Suppressor macrophage treated with lipopolysaccharide for 1 hour (primary cell): ENCODE data around the gene IFI35.
"Not testable (repeated sequence)": the region's sequence is repeated elsewhere in the genome, so short reads cannot be mapped to it uniquely, and the experiment has no call there.

Source experiments
- DNase-seq, 3 donors: peaks; one replicate each; pipeline ENCODE4 v3.0.0-alpha.2; 2020 to 2022

The IFI35 gene

DNA sequence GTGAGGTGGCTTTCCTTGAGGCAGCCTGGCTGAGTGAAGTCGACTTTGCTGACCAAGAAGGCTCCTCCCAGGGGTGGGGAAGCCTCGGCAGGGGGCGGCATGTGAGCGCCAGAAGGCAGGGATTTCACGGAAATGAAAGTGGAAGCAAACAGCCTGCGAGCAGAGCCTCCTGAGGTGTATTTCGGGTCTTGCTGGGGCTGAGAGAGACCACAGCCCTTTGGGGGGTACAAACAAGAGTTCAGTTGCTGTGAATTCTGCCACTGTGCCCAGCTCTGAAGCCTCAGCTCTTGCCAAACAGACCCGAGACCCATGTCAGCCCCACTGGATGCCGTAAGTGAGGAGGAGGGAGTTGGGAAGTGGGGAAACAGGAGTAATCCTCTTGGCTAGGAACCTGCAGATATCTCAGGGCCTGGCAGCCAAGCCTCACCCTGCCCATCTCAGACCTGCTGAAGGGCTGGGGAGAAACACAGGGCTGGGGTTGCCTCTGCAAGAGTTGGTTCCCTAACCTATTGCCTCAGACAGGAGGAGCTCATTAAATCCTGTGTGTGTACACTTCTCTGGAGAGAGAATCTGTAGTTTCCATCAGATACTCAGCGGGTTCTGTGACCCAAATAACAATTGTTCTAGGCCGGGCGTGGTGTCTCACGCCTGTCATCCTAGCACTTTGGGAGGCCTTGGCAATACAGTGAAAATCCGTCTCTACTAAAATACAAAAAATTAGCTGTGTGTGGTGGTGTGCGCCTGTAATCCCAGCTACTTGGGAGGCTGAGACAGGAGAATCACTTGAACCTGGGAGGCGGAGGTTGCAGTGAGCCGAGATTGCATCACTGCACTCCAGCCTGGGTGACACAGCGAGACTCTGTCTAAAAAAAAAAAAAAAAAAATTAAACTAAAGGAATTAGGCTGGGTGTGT lies at the start of gene IFI35:
IFI35 (plus strand) TSS at position 146 of the 913 bp plus-strand sequence; CDS start at position 310, 164 bp downstream.
- peak; percentile 95 for DNase-seq

DNA sequence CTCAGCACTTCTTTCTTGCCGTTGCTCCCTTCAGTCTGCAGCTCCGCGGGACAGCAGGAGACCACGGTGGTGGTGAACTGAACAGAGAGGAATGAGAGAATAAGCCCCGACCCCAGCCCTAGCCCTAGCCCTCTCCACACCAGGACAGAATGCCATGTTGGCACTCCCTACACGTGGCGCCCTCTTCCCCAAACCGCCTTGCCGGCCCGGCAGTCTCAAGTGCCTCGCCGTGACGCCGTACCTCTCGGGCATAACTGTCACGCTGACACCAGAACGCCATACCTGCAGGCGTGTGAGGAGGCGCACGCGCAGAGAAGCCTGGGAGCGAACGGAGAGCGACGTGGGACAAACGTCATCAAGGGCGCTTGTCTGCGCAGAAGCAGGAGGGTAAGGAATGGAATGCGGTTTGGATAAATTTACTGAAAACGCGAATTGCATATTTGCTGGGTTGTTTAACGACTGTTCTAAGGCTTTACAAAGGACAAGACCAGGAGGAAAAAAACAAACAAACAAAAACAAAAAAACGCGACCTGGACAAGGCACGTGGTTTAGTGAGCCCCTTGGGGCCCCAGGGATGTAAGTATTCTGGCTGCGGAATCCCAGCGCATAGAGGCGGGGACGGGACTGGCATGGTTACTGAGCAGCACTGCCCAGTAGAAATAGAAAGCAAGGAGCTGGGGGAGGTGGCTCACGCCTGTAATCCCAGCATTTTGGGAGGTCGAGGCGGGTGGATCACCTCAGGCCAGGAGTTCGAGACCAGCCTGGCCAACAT lies 42.2 kb upstream of the IFI35 start, which contains the start of gene AARSD1:
AARSD1 (minus strand) TSS at position 294 of the 772 bp plus-strand sequence; CDS start at position 280, 14 bp downstream.
- DNase-seq = peak; percentile 93 to 95 (median 94)

DNA sequence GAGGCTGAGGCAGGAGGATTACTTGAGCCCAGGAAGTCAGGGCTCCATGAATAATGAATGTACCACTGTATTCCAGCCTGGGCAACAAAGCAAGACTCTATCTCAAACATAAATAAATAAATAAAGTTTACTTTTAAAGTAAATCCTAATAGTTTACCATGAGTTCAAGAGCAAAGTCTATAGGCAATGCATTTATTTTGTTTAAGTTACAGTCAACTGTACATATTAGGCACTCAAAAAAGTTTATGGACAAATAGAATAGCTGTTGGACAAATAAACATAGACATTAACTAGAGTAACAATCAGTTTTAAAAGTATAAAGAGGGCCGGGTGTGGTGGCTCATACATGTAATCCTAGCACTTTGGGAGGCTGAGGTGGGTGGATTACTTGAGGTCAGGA lies 38.7 kb upstream of the IFI35 start:
- no peak for DNase-seq

DNA sequence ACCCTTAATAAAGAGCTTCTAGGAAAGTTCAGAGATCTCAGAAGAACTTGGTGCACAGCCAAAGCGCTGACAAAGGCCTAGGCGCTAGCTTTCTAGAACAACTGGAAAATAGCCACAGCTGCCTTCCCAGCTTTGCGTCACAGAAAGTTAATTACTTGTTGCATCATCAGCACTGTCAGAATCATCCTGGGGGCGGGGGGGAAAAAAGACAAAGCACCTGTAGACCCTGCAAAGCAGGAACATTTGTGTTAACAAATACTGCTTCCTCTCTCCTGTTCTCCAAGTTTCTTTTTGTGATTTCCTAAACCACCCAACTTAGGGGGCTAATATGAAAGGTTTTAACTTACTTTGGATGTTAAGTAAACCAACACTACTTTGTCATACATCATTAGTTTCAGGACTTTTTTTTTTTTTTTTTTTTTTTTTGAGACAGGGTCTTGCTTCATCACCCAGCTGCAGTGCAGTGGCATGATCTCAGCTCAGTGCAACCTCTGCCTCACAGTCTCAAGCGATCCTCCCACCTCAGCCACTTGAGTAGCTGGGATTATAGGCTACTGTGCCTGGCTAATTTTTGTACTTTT lies 37.5 kb upstream of the IFI35 start:
- peak; percentile 25 to 60 (median 42) for DNase-seq

DNA sequence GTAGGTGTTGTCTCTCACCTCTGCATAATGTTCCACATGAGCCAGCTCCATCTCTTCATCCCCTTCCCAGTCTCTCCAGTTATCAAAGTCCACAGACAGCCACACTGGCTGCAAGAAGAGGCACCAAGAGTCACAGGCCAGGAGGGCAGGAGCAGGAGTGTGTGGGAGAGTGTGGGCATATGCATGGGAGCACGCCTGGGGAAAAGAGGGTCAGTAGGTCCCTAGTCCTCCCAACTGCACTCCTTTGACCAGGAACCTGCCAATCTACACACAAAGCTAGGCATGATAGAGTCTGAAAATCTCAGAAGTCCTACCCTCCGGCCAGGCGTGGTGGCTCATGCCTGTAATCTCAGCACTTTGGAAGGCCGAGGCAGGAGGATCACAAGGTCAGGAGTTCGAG lies 35.0 kb upstream of the IFI35 start:
- DNase-seq = no peak

DNA sequence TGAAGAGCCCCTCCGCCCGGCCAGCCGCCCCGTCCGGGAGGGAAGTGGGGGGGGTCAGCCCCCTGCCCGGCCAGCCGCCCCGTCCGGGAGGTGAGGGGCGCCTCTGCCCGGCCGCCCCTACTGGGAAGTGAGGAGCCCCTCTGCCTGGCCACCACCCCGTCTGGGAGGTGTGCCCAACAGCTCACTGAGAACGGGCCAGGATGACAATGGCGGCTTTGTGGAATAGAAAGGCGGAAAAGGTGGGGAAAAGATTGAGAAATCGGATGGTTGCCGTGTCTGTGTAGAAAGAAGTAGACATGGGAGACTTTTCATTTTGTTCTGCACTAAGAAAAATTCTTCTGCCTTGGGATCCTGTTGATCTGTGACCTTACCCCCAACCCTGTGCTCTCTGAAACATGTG lies 33.3 kb upstream of the IFI35 start:
- DNase-seq = not testable (repeated sequence)

DNA sequence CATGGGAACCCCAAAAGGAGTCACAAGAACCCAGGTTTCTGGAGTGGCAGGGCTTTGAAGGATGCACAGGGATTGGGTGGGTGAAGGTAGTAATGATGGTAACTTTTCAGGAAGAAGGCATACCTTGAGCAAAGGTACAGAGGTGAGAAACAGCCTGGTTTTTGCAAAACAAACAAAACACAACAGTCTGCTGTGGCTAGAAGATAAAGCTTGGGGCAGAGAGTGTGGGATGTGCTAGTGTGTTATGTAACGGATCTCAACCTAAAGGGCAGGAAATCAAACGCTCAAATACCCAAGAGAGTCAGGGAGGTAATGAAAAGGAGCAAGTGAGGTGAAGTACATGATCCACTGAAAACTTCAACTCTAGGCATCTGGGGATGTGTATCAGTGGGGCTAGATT lies 31.3 kb upstream of the IFI35 start:
- DNase-seq = no peak

DNA sequence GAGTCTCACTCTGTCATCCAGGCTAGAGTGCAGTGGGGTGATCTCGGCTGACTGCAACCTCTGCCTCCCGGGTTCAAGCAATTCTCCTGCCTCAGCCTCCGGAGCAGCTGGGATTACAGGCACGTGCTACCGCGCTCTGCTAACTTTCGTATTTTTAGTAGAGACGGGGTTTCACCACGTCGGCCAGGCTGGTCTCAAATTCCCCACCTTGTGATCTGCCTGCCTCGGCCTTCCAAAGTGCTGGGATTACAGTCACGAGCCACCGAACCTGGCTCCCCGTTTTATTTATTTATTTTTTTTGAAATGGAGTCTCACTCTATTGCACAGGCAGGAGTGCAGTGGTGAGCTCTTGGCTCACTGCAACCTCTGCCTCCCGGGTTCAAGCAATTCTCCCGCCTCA lies 30.9 kb upstream of the IFI35 start:
- not testable (repeated sequence) for DNase-seq

DNA sequence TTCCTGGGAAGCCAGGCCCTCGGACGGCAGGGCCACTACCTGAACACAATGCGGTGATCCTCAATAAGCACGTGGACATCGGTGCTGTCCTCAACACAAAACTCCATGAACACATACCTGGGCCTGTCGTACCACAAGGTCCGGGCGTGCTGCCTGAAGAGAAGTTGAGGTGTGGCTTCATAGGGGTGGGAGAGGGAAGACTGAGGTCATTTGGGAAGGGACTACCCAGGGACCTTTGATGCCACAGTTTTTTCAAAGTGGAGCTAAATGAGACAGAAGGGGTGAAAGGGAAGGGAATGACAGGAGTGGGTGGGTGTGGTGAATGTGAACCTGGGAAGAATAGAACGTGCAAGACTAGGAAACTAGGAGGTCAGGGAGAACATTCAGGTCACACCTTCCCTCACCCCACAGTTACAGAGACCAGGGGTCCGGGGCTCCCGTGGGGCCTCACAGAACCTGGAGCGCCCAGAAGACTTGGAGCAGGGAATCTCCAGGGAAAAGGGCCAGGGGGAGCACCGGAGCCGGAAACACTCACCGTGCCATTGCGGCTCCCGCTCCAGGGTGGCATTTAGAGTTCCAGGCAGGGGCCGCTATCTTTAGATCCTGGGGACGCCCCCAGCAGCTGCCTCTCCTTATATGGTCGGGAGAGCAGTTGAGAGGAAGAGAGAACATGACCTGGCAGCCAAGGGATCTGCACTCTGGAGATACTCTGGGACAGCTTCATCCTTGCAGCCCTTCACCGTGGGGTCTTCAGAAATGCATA lies 26.9 kb upstream of the IFI35 start, which contains the start of gene PTGES3L:
PTGES3L (minus strand) TSS at position 570 of the 763 bp plus-strand sequence; CDS start at position 543, 27 bp downstream.
- peak; percentile 20 to 51 (median 49) for DNase-seq

DNA sequence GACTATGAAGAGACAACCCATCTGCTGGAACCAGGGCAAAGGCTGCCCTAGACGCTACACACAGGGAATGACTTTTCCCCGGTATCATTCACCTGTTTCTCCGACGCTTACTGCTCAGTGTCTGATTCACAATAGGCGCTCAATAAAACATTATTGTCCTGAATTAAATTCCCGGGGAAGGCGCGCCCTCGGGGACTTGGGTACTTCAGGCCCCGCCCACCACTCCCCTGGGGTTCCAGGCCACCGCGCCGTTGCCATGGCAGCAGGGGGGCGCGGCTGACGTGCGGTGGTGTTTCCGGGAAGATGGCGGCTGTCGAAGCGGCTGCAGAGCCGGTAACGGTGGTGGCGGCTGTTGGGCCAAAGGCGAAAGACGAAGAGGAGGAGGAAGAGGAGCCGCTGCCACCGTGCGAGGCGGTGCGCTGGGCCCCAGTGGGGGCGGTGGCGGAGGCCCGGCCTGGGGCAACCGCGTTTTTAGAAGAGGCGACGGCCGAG lies 26.3 kb upstream of the IFI35 start, which contains the start of gene RUNDC1:
RUNDC1 (plus strand) TSS at position 292 of the 492 bp plus-strand sequence; CDS start at position 304, 12 bp downstream.
- peak; percentile 90 to 97 (median 95) for DNase-seq

DNA sequence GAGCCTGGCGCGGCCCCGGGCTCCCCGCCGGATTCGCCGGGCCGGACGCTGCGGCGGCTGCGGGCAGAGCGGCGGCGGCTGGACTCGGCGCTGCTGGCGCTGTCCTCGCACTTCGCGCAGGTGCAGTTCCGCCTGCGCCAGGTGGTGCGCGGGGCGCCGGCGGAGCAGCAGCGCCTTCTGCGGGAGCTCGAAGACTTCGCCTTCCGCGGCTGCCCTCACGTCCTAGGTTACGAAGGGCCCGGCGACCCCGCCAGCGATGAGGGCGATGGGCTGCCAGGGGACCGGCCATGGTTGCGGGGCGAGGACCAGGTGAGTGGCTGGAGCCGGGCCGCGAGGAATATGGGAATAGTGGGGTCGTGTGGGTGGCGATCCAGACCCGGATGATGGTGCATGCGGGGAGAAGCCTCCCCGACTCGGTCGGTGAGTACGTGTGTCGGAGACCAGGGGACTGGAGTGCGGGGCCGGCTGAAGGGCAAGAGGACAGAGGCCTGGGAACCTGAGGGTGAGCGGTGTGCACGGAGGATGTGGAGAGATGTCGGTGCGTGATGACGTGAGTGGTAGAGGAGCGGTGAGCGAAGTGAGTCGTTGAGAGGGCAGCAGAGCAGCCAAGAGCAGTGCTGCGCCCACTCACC lies 25.7 kb upstream of the IFI35 start:
- peak in 2 of 3 donors; percentile 36 to 40 for DNase-seq

DNA sequence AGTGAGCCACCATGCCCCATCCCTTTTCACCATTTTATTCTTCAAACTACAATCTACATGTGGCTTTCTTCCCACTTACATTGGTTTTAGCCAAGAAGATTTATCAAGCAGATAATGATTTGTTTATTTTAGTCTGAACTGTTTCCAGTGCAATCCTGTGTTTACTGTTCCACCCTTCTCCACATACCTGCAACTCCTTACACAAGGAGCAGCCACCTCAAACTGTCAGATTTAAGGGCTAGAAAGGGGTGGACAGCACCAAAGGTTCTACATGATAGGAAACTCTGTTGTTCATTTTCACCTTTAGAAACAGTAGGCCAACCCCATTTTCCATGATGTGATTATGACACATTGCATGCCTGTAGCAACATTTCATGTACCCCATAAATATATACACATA lies 24.3 kb upstream of the IFI35 start:
- DNase-seq = no peak

DNA sequence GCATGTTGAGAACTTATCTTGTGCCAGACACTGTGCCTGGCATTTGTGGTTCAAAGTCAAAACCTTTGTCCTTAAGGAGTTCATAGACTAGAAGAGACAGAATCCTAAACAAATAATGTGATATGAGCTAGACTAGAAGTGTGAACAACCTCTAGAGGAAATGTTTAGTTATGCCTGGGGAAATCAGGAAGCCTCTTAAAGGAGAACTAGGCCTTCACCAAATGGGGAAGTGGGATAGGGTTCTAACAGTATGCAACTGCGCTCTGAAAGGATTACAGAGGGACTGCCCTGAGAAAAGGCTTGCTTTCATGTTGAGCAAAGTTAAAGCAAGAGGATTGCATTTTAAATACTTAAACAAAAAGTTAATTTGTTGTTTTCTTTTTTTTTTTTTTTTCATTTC lies 21.4 kb upstream of the IFI35 start:
- DNase-seq = peak; percentile 81 to 89 (median 85)

DNA sequence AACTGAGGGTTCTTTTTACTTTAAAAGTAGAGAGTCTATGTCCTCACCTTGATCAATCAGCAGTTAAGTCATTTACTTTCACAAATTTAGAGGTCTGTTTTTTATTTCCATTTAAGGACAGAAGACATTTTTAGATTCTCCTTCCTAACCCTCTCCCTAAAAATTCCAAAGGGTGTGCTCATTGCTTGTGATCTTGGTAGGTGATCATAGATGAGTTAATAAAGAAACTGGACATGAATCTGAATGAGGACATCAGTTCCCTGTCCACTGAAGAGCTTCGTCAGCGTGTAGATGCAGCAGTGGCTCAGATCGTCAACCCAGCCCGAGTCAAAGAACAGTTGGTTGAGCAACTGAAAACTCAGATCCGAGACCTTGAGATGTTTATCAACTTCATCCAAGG lies 17.4 kb upstream of the IFI35 start:
- no peak for DNase-seq

DNA sequence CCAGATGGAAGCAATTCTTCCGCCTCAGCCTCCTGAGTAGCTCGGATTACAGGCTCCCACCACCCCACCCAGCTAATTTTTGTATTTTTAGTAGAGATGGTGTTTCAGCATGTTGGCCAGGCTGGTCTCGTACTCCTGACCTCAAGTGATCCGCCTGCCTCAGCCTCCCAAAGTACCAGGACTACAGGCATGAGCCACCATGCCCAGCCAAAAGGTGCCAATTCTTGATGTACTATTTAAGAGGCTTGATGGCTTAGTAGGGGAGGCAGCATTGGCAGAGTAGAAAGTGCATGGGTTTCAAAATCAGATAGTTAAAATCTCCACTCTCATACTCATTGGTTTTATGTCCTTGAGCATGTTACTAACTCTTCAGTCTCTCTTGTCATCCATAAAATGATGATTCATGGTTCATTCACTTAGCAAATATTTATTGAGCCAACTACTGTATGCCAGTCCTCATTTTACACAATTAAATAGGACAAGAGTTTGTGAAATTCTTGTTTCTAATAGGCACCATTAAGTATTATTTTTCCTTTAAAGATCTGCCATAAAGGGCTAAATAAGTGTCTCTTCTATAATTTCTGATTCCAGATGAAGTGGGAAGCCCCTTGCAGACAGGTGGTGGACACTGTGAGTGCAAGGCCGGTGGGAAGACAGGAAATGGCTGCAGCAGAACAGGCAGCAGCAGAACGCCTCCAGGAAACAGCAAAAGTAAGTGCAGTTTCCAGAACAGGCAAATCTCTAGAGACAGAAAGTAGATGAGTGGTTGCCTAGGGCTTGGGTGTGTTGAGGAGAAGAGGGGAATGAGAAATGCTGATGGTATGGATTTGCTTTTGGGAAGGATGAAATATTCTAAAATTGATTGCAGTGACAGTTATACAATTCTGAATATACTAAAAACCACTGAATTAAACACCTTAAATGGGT lies 16.6 kb upstream of the IFI35 start:
- no peak for DNase-seq

DNA sequence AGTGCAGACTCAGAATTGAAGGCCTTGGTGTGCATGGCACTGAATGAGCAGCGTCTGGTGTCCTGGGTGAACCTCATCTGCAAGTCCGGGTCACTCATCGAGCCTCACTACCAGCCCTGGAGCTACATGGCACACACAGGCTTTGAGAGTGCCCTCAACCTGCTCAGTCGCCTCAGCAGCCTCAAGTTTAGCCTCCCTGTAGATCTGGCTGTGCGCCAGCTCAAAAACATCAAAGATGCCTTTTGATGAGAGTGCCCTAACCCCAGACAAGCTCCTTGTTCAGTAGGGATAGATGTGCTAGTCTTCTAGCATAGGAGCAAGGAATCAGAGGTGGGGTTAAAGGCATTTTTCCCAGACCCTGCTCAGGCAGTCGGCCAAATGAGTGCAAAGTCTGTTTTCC lies 15.1 kb upstream of the IFI35 start:
- no peak for DNase-seq

DNA sequence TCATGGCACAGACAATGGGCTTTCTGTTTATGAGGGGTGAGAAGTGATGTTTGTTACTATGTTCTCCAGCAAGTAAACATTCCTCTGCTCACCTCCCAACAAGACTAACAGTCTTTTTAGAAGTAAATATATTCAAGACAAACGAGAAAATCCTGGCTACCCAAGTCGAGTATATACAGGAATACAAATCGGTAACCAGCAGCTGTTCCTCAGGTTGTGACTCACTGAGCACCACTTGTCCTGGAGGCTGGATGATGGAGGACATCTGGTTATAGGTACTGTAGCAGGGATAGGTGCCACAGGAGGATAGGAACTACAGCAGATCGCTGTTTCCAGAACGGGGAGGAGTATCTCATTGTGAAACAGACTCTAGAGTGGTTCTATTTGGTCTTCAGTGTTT lies 13.7 kb upstream of the IFI35 start:
- DNase-seq = no peak

DNA sequence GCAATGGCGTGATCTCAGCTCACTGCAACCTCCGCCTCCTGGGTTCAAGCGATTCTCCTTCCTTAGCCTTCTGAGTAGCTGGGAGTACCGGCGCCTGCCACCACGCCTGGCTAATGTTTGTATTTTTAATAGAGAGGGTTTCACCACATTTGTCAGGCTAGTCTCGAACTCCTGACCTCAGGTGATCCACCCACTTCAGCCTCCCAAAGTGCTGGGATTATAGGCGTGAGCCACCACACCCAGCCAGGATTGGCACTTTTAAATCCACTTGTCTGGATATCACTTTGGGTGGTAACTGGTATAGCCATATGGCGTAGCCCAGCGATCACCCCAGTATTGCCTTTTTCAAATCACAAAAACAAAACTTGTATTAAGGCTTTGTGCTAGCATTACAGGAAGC lies 12.7 kb upstream of the IFI35 start:
- DNase-seq = not testable (repeated sequence)

DNA sequence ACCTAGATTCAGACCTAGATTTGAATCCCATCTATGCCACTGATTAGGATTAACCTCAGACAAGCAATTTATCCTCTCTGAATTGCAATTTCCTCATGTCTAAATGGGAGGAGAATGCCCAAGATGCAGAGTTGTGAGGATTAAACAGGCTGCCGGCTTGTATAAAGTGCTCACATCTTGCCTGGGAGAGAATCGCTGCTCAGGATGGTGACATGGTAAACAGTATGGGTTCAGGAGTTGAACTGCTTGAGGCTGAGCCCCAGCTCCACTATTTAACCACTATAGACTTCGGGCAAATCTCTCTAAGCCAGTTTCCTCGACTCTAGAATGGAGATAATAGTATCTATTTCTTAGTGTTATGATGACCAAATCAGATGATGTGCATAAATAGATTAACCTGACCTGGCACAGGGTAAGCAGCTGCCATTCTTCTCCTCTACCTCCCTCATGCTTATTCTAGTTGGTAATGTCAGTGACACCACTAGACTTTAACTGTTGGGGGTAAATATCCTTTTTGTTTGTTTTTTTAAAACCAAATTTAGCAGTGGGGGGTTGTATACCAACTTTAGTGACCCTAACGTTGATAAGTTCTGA lies 9.1 kb upstream of the IFI35 start:
- no peak for DNase-seq
